Measurements from ENCODE around the gene RAB38.

Gene RAB38

GRCh38 chr11:88169471-88169870 lies 5.8 kb downstream of the RAB38 start:
- no peak for FAIRE-seq

- no peak for FAIRE-seq
Measured at GRCh38 chr11:88167853-88168252, 7.4 kb downstream of the RAB38 start.

GRCh38 chr11:88164806-88165585 lies 10.2 kb downstream of the RAB38 start:
- FAIRE-seq = no peak

GRCh38 chr11:88164320-88164719 lies 10.9 kb downstream of the RAB38 start:
- FAIRE-seq = no peak

GRCh38 chr11:88158081-88158480 lies 17.2 kb downstream of the RAB38 start:
- no peak for FAIRE-seq

GRCh38 chr11:88157370-88157769 lies 17.9 kb downstream of the RAB38 start:
- no peak for FAIRE-seq

- no peak for FAIRE-seq
Measured at GRCh38 chr11:88152381-88152780, 22.9 kb downstream of the RAB38 start.

- no peak for FAIRE-seq
Measured at GRCh38 chr11:88151709-88152265, 23.5 kb downstream of the RAB38 start.

GRCh38 chr11:88146106-88146505 lies 29.1 kb downstream of the RAB38 start:
- no peak for FAIRE-seq

GRCh38 chr11:88139865-88140264 lies 35.4 kb downstream of the RAB38 start:
- FAIRE-seq = no peak

- no peak for FAIRE-seq
Measured at GRCh38 chr11:88131764-88132470, 43.3 kb downstream of the RAB38 start.

- no peak for FAIRE-seq
Measured at GRCh38 chr11:88122956-88123355, 52.3 kb downstream of the RAB38 start.

GRCh38 chr11:88119561-88119960 lies 55.7 kb downstream of the RAB38 start:
- no peak for FAIRE-seq

- FAIRE-seq = no peak
Measured at GRCh38 chr11:88117281-88117858, 57.9 kb downstream of the RAB38 start.

- FAIRE-seq = no peak
Measured at GRCh38 chr11:88115828-88116755, 59.2 kb downstream of the RAB38 start.

GRCh38 chr11:88114486-88115045 lies 60.7 kb downstream of the RAB38 start:
- no peak for FAIRE-seq

GRCh38 chr11:88106666-88107065 lies 68.6 kb downstream of the RAB38 start:
- FAIRE-seq = no peak

GRCh38 chr11:88105951-88106350 lies 69.3 kb downstream of the RAB38 start:
- FAIRE-seq = no peak

- FAIRE-seq = no peak
Measured at GRCh38 chr11:88105526-88105925, 69.7 kb downstream of the RAB38 start.

GRCh38 chr11:88104408-88104807 lies 70.8 kb downstream of the RAB38 start:
- FAIRE-seq = no peak

GRCh38 chr11:88103337-88104206 lies 71.7 kb downstream of the RAB38 start:
- FAIRE-seq = no peak

Data from islet of Langerhans (tissue), 1 donor.